ENCODE results near the gene SEC14L6.

SEC14L6 gene

GRCh38 chr22:30578481-30578880, 31.9 kb upstream of the SEC14L6 start:
- Histone ChIP-seq H3K9ac (ENCODE audit: low read length) (no peak overlapping the region), H3K36me3 (ENCODE audit: insufficient read depth, low read length) (peaks cover 85% of the 10 kb centered on the region), H3K4me1 (ENCODE audit: insufficient read depth, low read length, severe bottlenecking) (no peaks in the 10 kb centered on the region), H3K4me2 (ENCODE audit: low read length) (no peak overlapping the region), H2AFZ (ENCODE audit: low read length) (no peak overlapping the region), H3F3A (ENCODE audit: insufficient read depth, low read length) (no peaks in the 10 kb centered on the region), H3K27ac (ENCODE audit: low read depth, low read length, poor library complexity, severe bottlenecking) (no peak overlapping the region), H3K4me3 (ENCODE audit: low read depth, low read length, poor library complexity, severe bottlenecking) (no peak overlapping the region), H4K20me1 (ENCODE audit: insufficient read depth, low read length) (no peaks in the 10 kb centered on the region), H3K79me2 (ENCODE audit: insufficient read depth, low read length) (no peaks in the 10 kb centered on the region), H3K9me2 (ENCODE audit: low read depth, low read length) (no peaks in the 10 kb centered on the region), H3K27me3 (ENCODE audit: insufficient read depth, low read length) (no peaks in the 10 kb centered on the region), H3K9me3 (ENCODE audit: low read length) (no peaks in the 10 kb centered on the region)
- TF ChIP-seq EZH2 (IDR thresholded peaks at IDR 0.05; ENCODE audit: borderline replicate concordance, low read length), result no peak
- no peak for TF ChIP-seq CTCF (IDR thresholded peaks at IDR 0.05; ENCODE audit: low read length)

DNA sequence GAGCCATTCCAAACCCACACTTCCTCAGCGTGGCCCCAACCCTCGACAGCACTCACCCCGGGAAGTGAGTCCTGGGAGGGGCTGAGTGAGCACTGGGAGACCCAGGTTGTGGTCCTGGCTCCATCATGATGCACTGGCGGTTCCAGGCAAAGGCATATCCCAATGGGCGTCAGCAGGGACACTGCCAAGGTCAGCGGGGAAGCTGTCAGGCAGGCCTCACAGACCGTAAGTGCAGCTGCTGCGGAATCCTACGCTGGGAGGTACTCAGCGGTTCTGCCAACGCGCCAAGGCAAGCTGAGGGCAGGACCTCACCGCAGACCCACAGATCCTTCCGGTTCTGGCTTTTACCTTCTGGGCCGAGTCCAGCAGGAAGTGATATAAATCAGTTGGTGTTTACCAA, 29.3 kb upstream of the SEC14L6 start:
- Histone ChIP-seq H3K9me2 (ENCODE audit: low read depth, low read length) (no peaks in the 10 kb centered on the region), H4K20me1 (ENCODE audit: insufficient read depth, low read length) (no peaks in the 10 kb centered on the region), H3K4me3 (ENCODE audit: low read depth, low read length, poor library complexity, severe bottlenecking) (no peak overlapping the region), H3K4me2 (ENCODE audit: low read length) (no peak overlapping the region), H3F3A (ENCODE audit: insufficient read depth, low read length) (no peaks in the 10 kb centered on the region), H3K4me1 (ENCODE audit: insufficient read depth, low read length, severe bottlenecking) (no peaks in the 10 kb centered on the region), H3K36me3 (ENCODE audit: insufficient read depth, low read length) (peaks cover 59% of the 10 kb centered on the region), H3K27ac (ENCODE audit: low read depth, low read length, poor library complexity, severe bottlenecking) (no peak overlapping the region), H3K9me3 (ENCODE audit: low read length) (no peaks in the 10 kb centered on the region), H2AFZ (ENCODE audit: low read length) (no peak overlapping the region), H3K27me3 (ENCODE audit: insufficient read depth, low read length) (no peaks in the 10 kb centered on the region), H3K79me2 (ENCODE audit: insufficient read depth, low read length) (no peaks in the 10 kb centered on the region), H3K9ac (ENCODE audit: low read length) (no peak overlapping the region)
- no peak for TF ChIP-seq EZH2 (IDR thresholded peaks at IDR 0.05; ENCODE audit: borderline replicate concordance, low read length)
- TF ChIP-seq CTCF (IDR thresholded peaks at IDR 0.05; ENCODE audit: low read length), result no peak

DNA sequence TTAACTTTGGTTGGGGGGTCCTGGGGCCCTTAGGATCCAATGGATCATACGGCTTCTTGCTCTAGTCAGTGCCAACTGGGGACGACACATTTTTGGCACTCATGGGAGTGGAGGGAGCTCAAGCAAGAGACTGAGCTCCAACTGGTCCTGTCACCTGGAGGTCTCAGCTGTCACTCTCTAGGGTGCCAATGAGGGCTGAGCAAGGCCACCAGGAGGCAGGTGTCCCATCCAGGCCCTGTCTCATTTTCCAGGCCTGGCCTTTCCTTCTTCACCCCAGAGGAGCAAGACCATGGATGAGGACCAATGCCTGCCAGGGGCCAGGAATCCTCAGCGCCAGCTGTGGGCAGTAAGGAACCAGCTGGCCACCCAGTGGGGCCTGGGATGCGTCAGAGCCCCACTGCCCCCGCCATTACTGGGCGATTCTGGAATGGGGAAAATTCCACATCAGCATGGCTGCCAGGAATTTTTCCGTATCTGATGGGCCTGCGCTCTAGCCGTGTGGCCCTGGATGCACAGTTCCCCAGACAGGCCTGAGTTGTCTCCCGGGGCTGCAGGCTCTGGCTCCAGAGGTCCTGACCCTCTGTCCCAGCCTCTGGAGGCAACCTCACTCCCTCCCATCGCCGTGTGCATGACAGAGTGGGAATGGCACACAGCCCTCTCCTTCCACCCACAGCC, 28.6 kb upstream of the SEC14L6 start:
- Histone ChIP-seq H2AFZ (ENCODE audit: low read length) (no peak overlapping the region), H3K27ac (ENCODE audit: low read depth, low read length, poor library complexity, severe bottlenecking) (no peak overlapping the region), H3K9me3 (ENCODE audit: low read length) (no peaks in the 10 kb centered on the region), H3K4me1 (ENCODE audit: insufficient read depth, low read length, severe bottlenecking) (no peaks in the 10 kb centered on the region), H3K36me3 (ENCODE audit: insufficient read depth, low read length) (peaks cover 52% of the 10 kb centered on the region), H3K9me2 (ENCODE audit: low read depth, low read length) (no peaks in the 10 kb centered on the region), H3K4me3 (ENCODE audit: low read depth, low read length, poor library complexity, severe bottlenecking) (no peak overlapping the region), H3K27me3 (ENCODE audit: insufficient read depth, low read length) (no peaks in the 10 kb centered on the region), H4K20me1 (ENCODE audit: insufficient read depth, low read length) (no peaks in the 10 kb centered on the region), H3K79me2 (ENCODE audit: insufficient read depth, low read length) (no peaks in the 10 kb centered on the region), H3K9ac (ENCODE audit: low read length) (no peak overlapping the region), H3F3A (ENCODE audit: insufficient read depth, low read length) (no peaks in the 10 kb centered on the region), H3K4me2 (ENCODE audit: low read length) (no peak overlapping the region)
- no peak for TF ChIP-seq CTCF (IDR thresholded peaks at IDR 0.05; ENCODE audit: low read length)
- no peak for TF ChIP-seq EZH2 (IDR thresholded peaks at IDR 0.05; ENCODE audit: borderline replicate concordance, low read length)
